Gastrocnemius medialis (tissue), 4 donors: ENCODE data around the gene PSMB3. TPM values are rescaled to one million over a fixed set of nuclear protein-coding genes. Genes with fewer than 3 reads are reported as not detected.

Source experiments
- ATAC-seq, 2 donors: fragments of 150-250 bp; one replicate each; pipeline ENCODE4 v1.9.1; 2016
- DNase-seq, 2 donors: peaks; one replicate each; pipeline ENCODE4 v3.0.0-alpha.2; 2019
- H3K27ac ChIP-seq, 4 donors: fragments of 200-600 bp; sonication (generic); 1 replicate in 1 of 4; 2 replicates in 3 of 4; pipeline ENCODE4 v1.5.1; 2016 to 2018; ENCODE audit warnings: mild to moderate bottlenecking in 2 of 4, moderate library complexity in 1 of 4
- H3K27me3 ChIP-seq, 3 donors: fragments of 200-600 bp; sonication (generic) in 2 of 3; 1 replicate in 1 of 3; 2 replicates in 2 of 3; pipeline versions ENCODE4 v1.5.1 to v1.6.0; 2016 to 2019; ENCODE audit warnings: mild to moderate bottlenecking in 1 of 3, moderate library complexity in 1 of 3
- H3K36me3 ChIP-seq, 2 donors: fragments of 200-600 bp; sonication (generic) in 1 of 2; one replicate each; pipeline ENCODE4 v1.5.1; 2017 to 2018
- H3K4me1 ChIP-seq, 2 donors: fragments of 200-600 bp; sonication (generic) in 1 of 2; one replicate each; pipeline ENCODE4 v1.5.1; 2016 to 2017; ENCODE audit warnings: mild to moderate bottlenecking in 2 of 2
- H3K4me3 ChIP-seq, 4 donors: fragments of 200-600 bp; sonication (generic) in 3 of 4; 1 replicate in 1 of 4; 2 replicates in 3 of 4; pipeline ENCODE4 v1.5.1; 2016 to 2019; ENCODE audit warnings: mild to moderate bottlenecking in 2 of 4
- H3K9me3 ChIP-seq, 3 donors: fragments of 200-600 bp; sonication (generic) in 2 of 3; 1 replicate in 1 of 3; 2 replicates in 2 of 3; pipeline ENCODE4 v1.5.1; 2016 to 2019
- POLR2A ChIP-seq, 2 donors: fragments of 450-650 bp; IDR thresholded peaks; one replicate each; pipeline ENCODE4 v1.6.1; 2017; ENCODE audit warnings: antibody characterized with exemption in 2 of 2, mild to moderate bottlenecking in 2 of 2, moderate library complexity in 2 of 2
- in situ Hi-C, 4 donors: fragments of 200-750 bp; cut with MboI; loops; one replicate each; pipeline versions ENCODE4 v1.15.0 to v1.8.0; 2017; ENCODE audit warnings: low sequenced_read_pairs in 4 of 4
- intact Hi-C: fragments of 100-400 bp; cut with DNase I; formaldehyde crosslinking; loops from one replicate; pipeline ENCODE4 v1.15.1; 2023; ENCODE audit warnings: low total_unique reads
- total RNA-seq, 4 donors: library from RNA; depleted of rRNA; stranded (reverse); fragments of >200 nt; gene quantifications; one replicate each; pipeline versions ENCODE4 v1.1.0 to v1.2.3, GENCODE V29; 2016
- TF ChIP-seq, protein P1 (sequence below), 5 experiments: fragments of 450-650 bp in 3 of 5; fragments of 200-600 bp in 2 of 5; sonication (generic) in 2 of 5; IDR thresholded peaks in 4 of 5; conservative IDR thresholded peaks in 1 of 5; 1 replicate in 4 of 5; 2 replicates in 1 of 5; pipeline ENCODE4 v1.5.1; 2016 to 2019; ENCODE audit warnings: antibody characterized with exemption in 5 of 5, mild to moderate bottlenecking in 3 of 5, moderate library complexity in 3 of 5

The PSMB3 gene
- total RNA-seq, 4 donors from 2014 or later = 211 to 334 (median 280) TPM

DNA sequence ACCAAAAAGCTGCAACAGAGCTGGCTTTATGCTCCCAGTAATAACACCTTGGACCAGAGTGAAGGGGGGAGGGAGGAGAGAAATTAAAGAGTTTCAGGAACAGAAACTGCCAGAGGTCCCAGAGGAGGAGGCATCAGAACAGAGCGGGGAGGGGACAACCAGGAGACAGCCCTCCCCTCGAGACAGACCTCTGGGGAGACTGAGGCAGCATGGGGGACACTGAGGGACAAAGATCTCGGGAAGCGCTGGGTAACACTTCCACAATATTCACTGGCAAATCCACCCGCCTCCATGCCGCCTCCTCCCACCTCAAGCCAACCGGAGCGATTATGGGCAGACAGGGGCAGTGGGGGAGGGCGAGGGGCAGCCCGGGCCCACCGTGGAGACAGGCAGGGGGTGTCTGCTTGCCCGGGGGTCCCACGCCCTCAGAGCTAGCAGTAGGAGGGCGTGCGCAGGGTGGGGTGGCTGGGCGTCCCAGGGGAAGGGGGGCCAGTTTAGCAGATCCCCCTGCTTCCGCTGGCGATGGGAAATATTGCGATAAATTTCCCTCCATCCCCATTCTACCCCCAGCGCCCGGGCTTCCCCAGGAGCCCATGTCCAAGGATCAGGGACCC is 5.6 kb upstream of the PSMB3 start:
- Histone ChIP-seq H3K9me3 (no peaks in the 10 kb centered on the region), H3K4me3 (peak overlapping the region; percentile 55 to 70 (median 64)), H3K36me3 (no peaks in the 10 kb centered on the region), H3K27me3 (peaks cover 32 to 36% (median 34%) of the 10 kb centered on the region in 3 donors), H3K27ac (peak overlapping the region; percentile 78 to 96 (median 80)), H3K4me1 (peaks cover 28 to 35% of the 10 kb centered on the region in 2 donors)
- in situ Hi-C loops = no loop called here
- TF ChIP-seq POLR2A (IDR thresholded peaks at IDR 0.05) = no peak
- TF ChIP-seq, protein P1, sequence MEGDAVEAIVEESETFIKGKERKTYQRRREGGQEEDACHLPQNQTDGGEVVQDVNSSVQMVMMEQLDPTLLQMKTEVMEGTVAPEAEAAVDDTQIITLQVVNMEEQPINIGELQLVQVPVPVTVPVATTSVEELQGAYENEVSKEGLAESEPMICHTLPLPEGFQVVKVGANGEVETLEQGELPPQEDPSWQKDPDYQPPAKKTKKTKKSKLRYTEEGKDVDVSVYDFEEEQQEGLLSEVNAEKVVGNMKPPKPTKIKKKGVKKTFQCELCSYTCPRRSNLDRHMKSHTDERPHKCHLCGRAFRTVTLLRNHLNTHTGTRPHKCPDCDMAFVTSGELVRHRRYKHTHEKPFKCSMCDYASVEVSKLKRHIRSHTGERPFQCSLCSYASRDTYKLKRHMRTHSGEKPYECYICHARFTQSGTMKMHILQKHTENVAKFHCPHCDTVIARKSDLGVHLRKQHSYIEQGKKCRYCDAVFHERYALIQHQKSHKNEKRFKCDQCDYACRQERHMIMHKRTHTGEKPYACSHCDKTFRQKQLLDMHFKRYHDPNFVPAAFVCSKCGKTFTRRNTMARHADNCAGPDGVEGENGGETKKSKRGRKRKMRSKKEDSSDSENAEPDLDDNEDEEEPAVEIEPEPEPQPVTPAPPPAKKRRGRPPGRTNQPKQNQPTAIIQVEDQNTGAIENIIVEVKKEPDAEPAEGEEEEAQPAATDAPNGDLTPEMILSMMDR (IDR thresholded peaks at IDR 0.05 in 4 of 5, conservative IDR thresholded peaks at IDR 0.05 in 1 of 5) = no peak
- no peak for ATAC-seq
- intact Hi-C loops = no loop called here
- DNase-seq = no peak

DNA sequence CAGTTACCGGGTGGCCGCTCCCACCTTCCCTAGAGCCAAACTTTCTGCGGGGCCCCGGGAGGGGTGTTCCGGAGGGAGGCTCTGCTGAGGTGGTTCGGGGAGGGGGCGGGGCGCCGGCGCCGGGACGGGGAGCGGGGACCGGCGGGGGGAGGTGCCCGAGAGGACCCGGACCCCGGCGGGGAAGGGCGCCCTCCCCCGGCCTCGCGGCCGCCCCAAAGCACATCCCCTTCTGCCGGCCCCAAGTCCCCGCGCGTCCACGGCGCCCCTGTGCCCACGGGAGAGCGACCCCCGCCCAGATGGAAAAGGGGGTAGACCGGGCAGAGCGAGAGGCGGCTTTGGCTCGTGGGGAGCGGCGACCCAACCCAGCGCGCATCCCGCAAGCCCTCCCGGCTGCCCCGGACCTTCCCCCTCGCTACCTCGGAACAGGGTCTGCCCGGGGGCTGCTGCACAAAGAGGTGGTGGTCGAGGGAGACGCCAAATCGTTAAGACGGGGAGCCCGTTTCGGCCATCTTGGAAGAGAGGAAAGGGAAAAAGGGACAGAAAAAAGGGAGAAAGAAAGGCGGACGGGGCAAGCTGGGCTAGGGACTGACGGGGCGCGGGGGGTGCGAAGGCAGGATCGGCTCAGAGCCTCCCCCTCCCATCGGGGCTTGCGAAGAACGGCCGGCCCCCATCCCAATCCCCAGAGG is 4.9 kb upstream of the PSMB3 start:
- Histone ChIP-seq H3K27ac (peak overlapping the region; percentile 78 to 96 (median 80)), H3K4me3 (peak overlapping the region; percentile 55 to 70 (median 64)), H3K4me1 (peaks cover 24 to 29% of the 10 kb centered on the region in 2 donors), H3K9me3 (no peaks in the 10 kb centered on the region), H3K36me3 (no peaks in the 10 kb centered on the region), H3K27me3 (peaks cover 32 to 36% (median 34%) of the 10 kb centered on the region in 3 donors)
- no peak for ATAC-seq
- TF ChIP-seq POLR2A (IDR thresholded peaks at IDR 0.05) = no peak
- TF ChIP-seq, protein P1 (IDR thresholded peaks at IDR 0.05 in 4 of 5, conservative IDR thresholded peaks at IDR 0.05 in 1 of 5) = peak in 1 of 5 experiments; percentile 8
- intact Hi-C loops (no loop called here), in situ Hi-C loops (no loop called here)
- DNase-seq = no peak

- Histone ChIP-seq H3K9me3 (no peaks in the 10 kb centered on the region), H3K4me1 (peaks cover 23 to 26% of the 10 kb centered on the region in 2 donors), H3K27me3 (peaks cover 32 to 36% (median 34%) of the 10 kb centered on the region in 3 donors), H3K27ac (peak within 1 kb of the TSS; percentile 78 to 96 (median 80)), H3K36me3 (no peaks in the 10 kb centered on the region), H3K4me3 (peak within 1 kb of the TSS; percentile 55 to 70 (median 64))
- DNase-seq (peak; percentile 63 to 72), ATAC-seq (peak in 1 of 2 donors; percentile 10)
- in situ Hi-C loops (no loop called here), intact Hi-C loops (no loop called here)
- TF ChIP-seq, protein P1 (IDR thresholded peaks at IDR 0.05 in 4 of 5, conservative IDR thresholded peaks at IDR 0.05 in 1 of 5) = no peak
- TF ChIP-seq POLR2A (IDR thresholded peaks at IDR 0.05) = peak; percentile 8 to 54
Measured at GRCh38 chr17:38748149-38748891, 4.2 kb upstream of the PSMB3 start, which contains the start of gene PCGF2. TSS of gene PCGF2 (minus strand) at chr17:38748336. CDS start at chr17:38740402, 7,934 bp downstream.

DNA sequence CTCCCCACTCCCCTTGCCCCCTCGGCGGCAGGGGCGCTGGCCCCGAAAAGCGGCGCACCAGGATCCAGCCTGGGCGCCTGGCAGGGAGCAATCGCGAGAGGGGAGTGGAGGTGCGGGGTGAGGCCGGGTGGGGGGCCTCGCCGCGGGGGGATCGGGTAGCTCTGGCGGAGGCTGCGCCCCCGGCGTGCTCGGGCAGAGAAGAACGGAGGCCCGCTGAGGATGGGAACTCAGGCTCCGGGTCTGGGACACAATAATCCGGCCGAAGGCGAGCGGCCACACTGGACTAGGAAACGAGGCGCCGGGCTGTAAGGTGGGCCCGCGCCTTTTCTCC is 3.7 kb upstream of the PSMB3 start:
- no peak for ATAC-seq
- in situ Hi-C loops = no loop called here
- H3K27me3 ChIP-seq = peaks cover 32 to 36% (median 34%) of the 10 kb centered on the region in 3 donors
- H3K9me3 ChIP-seq = no peaks in the 10 kb centered on the region
- H3K36me3 ChIP-seq = no peaks in the 10 kb centered on the region
- no peak for DNase-seq
- intact Hi-C loops = no loop called here
- H3K4me1 ChIP-seq = peaks cover 28 to 32% of the 10 kb centered on the region in 2 donors
- H3K4me3 ChIP-seq = peak overlapping the region; percentile 55 to 70 (median 64)
- peak overlapping the region; percentile 78 to 96 (median 80) for H3K27ac ChIP-seq
- TF ChIP-seq, protein P1 (IDR thresholded peaks at IDR 0.05 in 4 of 5, conservative IDR thresholded peaks at IDR 0.05 in 1 of 5) = no peak
- no peak for TF ChIP-seq POLR2A (IDR thresholded peaks at IDR 0.05)
